Measurements from ENCODE around the gene SMIM29.

Gene SMIM29

GRCh38 chr6:34239500-34239825 lies 9.3 kb downstream of the SMIM29 start:
- in situ Hi-C loops (cut with HindIII; ENCODE audit: low sequenced_read_pairs): no loop called here
- no peak for DNase-seq (ENCODE audit: low read depth)
- no peak for TF ChIP-seq CTCF (IDR thresholded peaks at IDR 0.05; ENCODE audit: low read depth, low read length, missing control alignments)
- H3K4me3 ChIP-seq (ENCODE audit: low read depth, low read length): no peak overlapping the region

DNA sequence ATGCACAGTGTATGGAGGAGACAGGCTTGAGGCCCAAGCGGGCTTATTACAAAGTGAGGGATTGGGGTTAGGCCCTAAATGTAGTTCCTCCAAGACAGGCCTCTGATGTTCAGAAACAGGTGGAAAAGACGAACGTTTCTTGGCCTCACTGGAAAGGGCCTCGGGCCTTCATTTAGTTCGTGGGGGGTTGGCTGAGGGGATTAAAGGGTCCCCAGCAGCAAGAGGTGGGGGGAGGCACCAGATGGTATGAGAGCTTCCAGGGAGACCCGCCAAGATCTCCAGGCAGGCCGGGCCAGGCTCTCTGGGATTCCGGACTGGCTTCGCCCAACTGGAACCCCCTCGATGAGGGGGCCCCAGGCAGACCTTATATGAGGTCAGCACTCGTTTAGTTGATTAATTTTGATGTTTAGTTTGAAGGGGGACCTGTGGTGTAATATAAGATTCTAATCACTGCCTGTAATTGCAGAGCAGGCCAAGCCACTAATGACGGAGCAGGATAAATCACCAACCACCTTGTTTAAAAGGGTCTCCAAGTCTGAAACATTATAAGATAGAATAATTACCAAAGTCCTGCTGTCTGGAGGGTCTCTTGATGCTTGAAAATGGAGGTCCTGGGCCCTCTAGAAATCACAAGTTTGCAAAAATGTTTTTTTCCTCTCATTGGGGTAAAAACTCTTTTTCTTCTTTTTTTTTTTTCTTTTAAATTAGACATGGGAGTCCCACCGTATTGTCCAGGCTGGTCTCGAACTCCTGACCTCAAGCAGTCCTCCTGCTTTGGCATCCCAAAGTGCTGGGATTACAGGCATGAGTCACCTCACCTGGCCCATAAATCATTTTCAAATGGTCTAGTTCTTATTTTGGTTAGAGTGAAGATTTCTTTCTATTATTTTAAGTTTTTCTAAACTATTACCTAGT lies 10.0 kb downstream of the SMIM29 start:
- in situ Hi-C loops (cut with HindIII; ENCODE audit: low sequenced_read_pairs): no loop called here
- TF ChIP-seq CTCF (IDR thresholded peaks at IDR 0.05; ENCODE audit: low read depth, low read length, missing control alignments): no peak
- no peak for DNase-seq (ENCODE audit: low read depth)
- peak overlapping the region; percentile 68 for H3K4me3 ChIP-seq (ENCODE audit: low read depth, low read length)

DNA sequence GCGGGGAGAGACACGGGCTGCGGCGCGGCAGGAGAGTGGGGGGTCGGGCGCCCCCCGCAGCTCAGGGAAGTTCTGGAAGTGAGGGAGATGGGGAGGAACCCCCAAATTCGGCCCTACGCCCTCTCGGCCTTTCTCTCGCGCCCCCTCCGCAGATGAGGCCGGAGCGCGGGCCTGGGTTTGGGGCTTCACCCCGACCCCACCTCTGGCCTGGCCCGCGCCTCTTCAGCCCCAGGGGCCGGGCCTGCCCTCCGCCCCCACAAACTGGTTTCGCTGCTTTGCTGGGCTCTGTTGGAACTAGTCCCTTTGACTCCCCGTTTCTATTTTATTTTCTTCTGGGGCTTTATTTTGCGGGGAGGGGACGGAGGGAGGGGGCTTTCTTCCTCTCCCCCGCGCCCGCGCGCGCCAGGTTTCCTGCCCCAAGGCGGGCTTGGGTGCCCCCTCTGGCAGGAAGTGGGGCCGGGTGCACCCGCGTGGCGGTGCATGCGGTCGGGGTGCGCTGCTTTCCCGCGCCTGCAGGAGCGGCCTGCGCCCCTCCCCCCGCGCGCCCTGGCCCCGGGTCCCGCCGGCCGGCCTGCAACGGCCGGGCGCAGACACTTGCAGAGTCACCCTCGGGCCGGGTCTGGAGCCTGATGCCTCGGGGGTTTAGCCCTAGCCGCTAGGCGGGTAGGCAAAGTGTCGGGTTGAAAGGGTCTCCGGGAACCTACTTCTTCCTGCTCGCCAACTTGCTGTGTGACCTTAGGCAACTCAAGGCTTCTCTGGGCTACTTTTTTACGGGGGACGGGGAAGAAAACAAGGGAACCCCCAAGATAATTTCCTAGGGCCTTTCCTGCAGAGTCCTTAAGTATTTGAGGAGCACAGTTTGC lies 10.9 kb downstream of the SMIM29 start:
- peak; percentile 17 for TF ChIP-seq CTCF (IDR thresholded peaks at IDR 0.05; ENCODE audit: low read depth, low read length, missing control alignments)
- H3K4me3 ChIP-seq (ENCODE audit: low read depth, low read length): peak overlapping the region; percentile 68
- in situ Hi-C loops (cut with HindIII; ENCODE audit: low sequenced_read_pairs): no loop called here
- no peak for DNase-seq (ENCODE audit: low read depth)

- DNase-seq (ENCODE audit: low read depth): no peak
- no peak for TF ChIP-seq CTCF (IDR thresholded peaks at IDR 0.05; ENCODE audit: low read depth, low read length, missing control alignments)
- in situ Hi-C loops (cut with HindIII; ENCODE audit: low sequenced_read_pairs): no loop called here
- H3K4me3 ChIP-seq (ENCODE audit: low read depth, low read length): peak overlapping the region; percentile 68
Observed at GRCh38 chr6:34237316-34237721, 11.5 kb downstream of the SMIM29 start.

GRCh38 chr6:34236443-34237315 lies 12.1 kb downstream of the SMIM29 start, which contains the start of gene HMGA1:
HMGA1 (plus strand) TSS chr6:34236873; CDS start chr6:34240781, 3,908 bp downstream.
- H3K4me3 ChIP-seq (ENCODE audit: low read depth, low read length): peak within 1 kb of the TSS; percentile 68
- DNase-seq (ENCODE audit: low read depth): peak; percentile 43
- TF ChIP-seq CTCF (IDR thresholded peaks at IDR 0.05; ENCODE audit: low read depth, low read length, missing control alignments): no peak
- in situ Hi-C loops (cut with HindIII; ENCODE audit: low sequenced_read_pairs): no loop called here

DNA sequence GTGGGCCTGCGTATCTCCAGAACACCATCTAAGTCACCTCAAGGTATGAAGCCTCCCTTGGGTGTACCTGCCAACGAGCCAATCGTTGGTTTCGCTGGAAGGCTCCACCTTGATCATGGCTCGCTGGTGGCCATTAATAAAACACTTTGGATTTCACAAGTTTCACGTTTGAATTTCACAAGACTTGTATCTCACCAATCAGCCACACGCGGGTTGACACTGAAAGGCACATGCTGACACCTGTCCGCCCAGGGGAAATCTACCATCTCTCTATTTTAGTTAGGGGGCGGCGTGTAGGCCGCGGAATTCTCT lies 12.7 kb downstream of the SMIM29 start:
- in situ Hi-C loops (cut with HindIII; ENCODE audit: low sequenced_read_pairs): no loop called here
- TF ChIP-seq CTCF (IDR thresholded peaks at IDR 0.05; ENCODE audit: low read depth, low read length, missing control alignments): no peak
- no peak for DNase-seq (ENCODE audit: low read depth)
- peak overlapping the region; percentile 56 for H3K4me3 ChIP-seq (ENCODE audit: low read depth, low read length)

Data from astrocyte of the cerebellum (primary cell).